Right ventricle myocardium superior (tissue), 1 donor: Measurements from ENCODE around the gene PHRF1. TPM values are rescaled to one million over a fixed set of nuclear protein-coding genes. Genes with fewer than 3 reads are reported as not detected.
A peak's percentile ranks its signal among the peaks of the same experiment; 100 is the strongest.

Experiments used
- ATAC-seq: fragments of 200-7000 bp; cut with Tn5 transposase; one replicate; pipeline ENCODE4 v1.9.1; 2020; ENCODE audit warnings: mild to moderate bottlenecking; ENCODE audit not compliant: poor library complexity
- DNase-seq: peaks from one replicate; pipeline ENCODE4 v3.0.0-alpha.2; 2020
- intact Hi-C: fragments of 100-400 bp; cut with DNase I; formaldehyde crosslinking; loops from one replicate; pipeline ENCODE4 v1.11.2; 2022
- total RNA-seq: library from RNA; stranded (reverse); fragmentation: NEBNext Ultra II Directional; extraction: Animal tissue kit (Norgen Biotek cat#: 25700); gene quantifications from one replicate; pipeline ENCODE4 v1.2.1, GENCODE V29; 2021
- donor health status: DM: no; HTN: yes; CAD: no; lungs with severe emphysema.

PHRF1 gene
- total RNA-seq, 1 donor from 2014 or later, result 16.5 TPM

- intact Hi-C loops, result no loop called here
- ATAC-seq, result peak; percentile 18
- DNase-seq, result peak; percentile 87
These were observed 39.2 kb upstream of the PHRF1 start, which contains the start of gene LRRC56 for GRCh38 chr11:536841-537621. Gene LRRC56 (plus strand): TSS chr11:537527. CDS start chr11:540685, 3,158 bp downstream.

GRCh38 chr11:537622-538430 lies 38.4 kb upstream of the PHRF1 start:
- no peak for ATAC-seq
- intact Hi-C loops, result no loop called here
- no peak for DNase-seq

- DNase-seq (no peak), ATAC-seq (no peak)
- intact Hi-C loops, result no loop called here
These were observed 37.7 kb upstream of the PHRF1 start for GRCh38 chr11:538431-539051.

GRCh38 chr11:539971-540481 lies 36.2 kb upstream of the PHRF1 start:
- intact Hi-C loops, result no loop called here
- DNase-seq (no peak), ATAC-seq (no peak)

GRCh38 chr11:540583-541432 lies 35.5 kb upstream of the PHRF1 start:
- intact Hi-C loops, result no loop called here
- DNase-seq (no peak), ATAC-seq (no peak)

- intact Hi-C loops, result no loop called here
- peak; percentile 36 for DNase-seq
- no peak for ATAC-seq
These were observed 34.8 kb upstream of the PHRF1 start for GRCh38 chr11:541433-541885.

GRCh38 chr11:544817-545166 lies 31.5 kb upstream of the PHRF1 start:
- DNase-seq (no peak), ATAC-seq (no peak)
- intact Hi-C loops, result no loop called here

- ATAC-seq, result no peak
- no peak for DNase-seq
- intact Hi-C loops, result no loop called here
These were observed 31.1 kb upstream of the PHRF1 start for GRCh38 chr11:545171-545570.

- no peak for ATAC-seq
- DNase-seq, result no peak
- intact Hi-C loops, result no loop called here
These were observed 27.3 kb upstream of the PHRF1 start for GRCh38 chr11:548700-549603.

GRCh38 chr11:550021-550745 lies 26.1 kb upstream of the PHRF1 start:
- intact Hi-C loops, result loop anchor here (10.0 kb wide), 1 partner anchor 175 kb away; no protein-coding TSS in a partner anchor
- no peak for ATAC-seq
- no peak for DNase-seq

- ATAC-seq (no peak), DNase-seq (no peak)
- intact Hi-C loops, result loop anchor here (10.0 kb wide), 1 partner anchor 174 kb away; no protein-coding TSS in a partner anchor
These were observed 25.6 kb upstream of the PHRF1 start for GRCh38 chr11:550746-551085.

- no peak for ATAC-seq
- no peak for DNase-seq
- intact Hi-C loops, result loop anchor here (10.0 kb wide), 1 partner anchor 174 kb away; no protein-coding TSS in a partner anchor
These were observed 25.1 kb upstream of the PHRF1 start for GRCh38 chr11:551131-551530.

GRCh38 chr11:551596-551995 lies 24.7 kb upstream of the PHRF1 start:
- no peak for ATAC-seq
- no peak for DNase-seq
- intact Hi-C loops, result loop anchor here (10.0 kb wide), 1 partner anchor 173 kb away; no protein-coding TSS in a partner anchor

- intact Hi-C loops, result loop anchor here (10.0 kb wide), 1 partner anchor 171 kb away; no protein-coding TSS in a partner anchor
- no peak for DNase-seq
- ATAC-seq, result no peak
These were observed 22.9 kb upstream of the PHRF1 start for GRCh38 chr11:553083-553987.

- ATAC-seq, result no peak
- intact Hi-C loops, result loop anchor here (10.0 kb wide), 1 partner anchor 171 kb away; no protein-coding TSS in a partner anchor
- no peak for DNase-seq
These were observed 22.3 kb upstream of the PHRF1 start for GRCh38 chr11:553988-554340.
